ENCODE measurements around the gene UQCRHL.
"Not testable (repeated sequence)": the region's sequence is repeated elsewhere in the genome, so short reads cannot be mapped to it uniquely, and the experiment has no call there.

The UQCRHL gene

DNA sequence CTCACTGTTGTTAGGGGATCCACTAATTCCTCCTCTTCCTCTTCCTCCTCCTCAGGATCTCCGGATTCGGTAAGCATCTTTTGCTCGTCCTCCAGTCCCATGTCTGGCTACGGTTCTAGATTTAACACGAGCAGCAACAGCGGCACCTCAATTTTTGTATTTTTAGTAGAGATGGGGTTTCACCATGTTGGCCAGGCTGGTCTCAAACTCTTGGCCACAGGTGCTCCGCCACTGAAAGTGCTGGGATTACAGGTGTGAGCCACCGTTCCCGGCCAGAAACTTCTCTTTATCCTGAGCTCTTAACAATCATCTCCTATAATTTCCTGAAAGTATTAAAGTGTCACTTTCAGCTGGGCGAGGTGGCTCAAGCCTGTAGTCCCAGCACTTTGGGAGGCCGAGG, at the start of gene UQCRHL:
UQCRHL (minus strand) TSS at position 101 of the 400 bp plus-strand sequence; CDS start at position 101, 0 bp downstream.
- not testable (repeated sequence) for FAIRE-seq; DNase-seq (ENCODE audit: insufficient read length, low spot score)

DNA sequence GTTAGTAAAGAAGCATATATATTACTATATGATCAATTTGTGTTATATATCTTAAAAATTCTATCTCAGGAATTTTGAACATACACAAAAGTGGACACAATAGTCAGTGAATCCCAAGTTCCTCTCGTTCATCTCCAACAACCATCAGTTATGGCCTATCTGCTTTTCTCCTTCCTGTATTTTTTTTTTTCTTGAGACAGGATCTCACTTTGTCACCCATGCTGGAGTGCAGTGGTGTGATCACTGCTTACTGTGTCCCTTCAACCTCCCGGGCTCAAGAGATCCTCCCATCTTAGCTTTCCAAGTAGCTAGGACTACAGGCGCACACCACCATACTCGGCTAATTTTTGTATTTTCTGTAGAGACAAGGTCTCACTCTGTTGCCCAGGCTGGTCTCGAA, 49.4 kb upstream of the UQCRHL start:
- no peak for FAIRE-seq

GRCh38 chr1:15852828-15853302, 45.4 kb upstream of the UQCRHL start:
- DNase-seq (ENCODE audit: insufficient read length, low spot score) = no peak
- FAIRE-seq = no peak

More for the DNA sequence above, 49.4 kb upstream of the UQCRHL start:
- no peak for DNase-seq (ENCODE audit: insufficient read length, low spot score)

- DNase-seq (ENCODE audit: insufficient read length, low spot score) (no peak), FAIRE-seq (peak; percentile 56)
These were observed 44.8 kb upstream of the UQCRHL start for GRCh38 chr1:15852036-15852827.

DNA sequence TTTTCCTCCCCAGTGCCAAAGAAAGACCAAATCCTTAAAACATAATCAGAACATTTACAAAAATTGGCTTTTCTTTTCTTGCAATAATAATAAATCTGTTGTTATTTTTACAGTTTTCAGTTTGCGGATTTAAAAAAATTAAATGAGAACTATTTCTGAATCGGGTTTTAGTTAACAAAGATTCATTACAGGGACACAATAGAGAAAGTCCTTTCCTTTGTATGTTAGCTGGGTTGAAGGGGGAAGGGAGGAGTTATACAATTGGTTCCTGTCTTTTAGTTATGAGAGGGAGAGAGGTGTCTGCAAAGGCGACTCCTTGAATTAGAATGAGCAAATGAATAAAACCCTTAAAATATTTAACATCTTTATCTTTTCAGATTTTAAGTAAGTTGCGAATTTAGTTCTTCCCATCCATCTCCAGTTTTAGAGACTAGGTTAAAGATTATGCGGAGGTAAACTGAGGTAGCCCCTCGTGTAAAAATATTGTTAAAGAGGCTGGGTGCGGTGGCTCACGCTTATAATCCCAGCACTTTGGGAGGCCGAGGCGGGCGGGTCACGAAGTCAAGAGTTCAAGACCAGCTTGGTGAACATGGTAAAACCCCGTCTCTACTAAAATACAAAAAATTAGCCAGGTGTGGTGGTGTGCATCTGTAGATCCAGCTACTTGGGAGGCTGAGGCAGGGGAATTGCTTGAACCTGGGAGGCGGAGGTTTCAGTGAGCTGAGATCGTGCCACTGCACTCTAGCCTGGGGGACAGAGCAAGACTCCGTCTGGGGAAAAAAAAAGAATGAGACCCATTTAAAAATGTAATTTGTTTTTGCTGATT, 44.0 kb upstream of the UQCRHL start:
- DNase-seq (ENCODE audit: insufficient read length, low spot score) = no peak
- peak; percentile 14 for FAIRE-seq

GRCh38 chr1:15850471-15851001, 43.1 kb upstream of the UQCRHL start:
- FAIRE-seq = no peak
- no peak for DNase-seq (ENCODE audit: insufficient read length, low spot score)

GRCh38 chr1:15849775-15850324, 42.4 kb upstream of the UQCRHL start:
- FAIRE-seq (peak; percentile 86), DNase-seq (ENCODE audit: insufficient read length, low spot score) (no peak)

- FAIRE-seq (peak; percentile 76), DNase-seq (ENCODE audit: insufficient read length, low spot score) (no peak)
These were observed 41.7 kb upstream of the UQCRHL start for GRCh38 chr1:15848929-15849774.

- DNase-seq (ENCODE audit: insufficient read length, low spot score) (no peak), FAIRE-seq (no peak)
These were observed 40.9 kb upstream of the UQCRHL start for GRCh38 chr1:15848143-15848928.

- no peak for FAIRE-seq
- no peak for DNase-seq (ENCODE audit: insufficient read length, low spot score)
These were observed 40.4 kb upstream of the UQCRHL start for GRCh38 chr1:15847893-15848142.

DNA sequence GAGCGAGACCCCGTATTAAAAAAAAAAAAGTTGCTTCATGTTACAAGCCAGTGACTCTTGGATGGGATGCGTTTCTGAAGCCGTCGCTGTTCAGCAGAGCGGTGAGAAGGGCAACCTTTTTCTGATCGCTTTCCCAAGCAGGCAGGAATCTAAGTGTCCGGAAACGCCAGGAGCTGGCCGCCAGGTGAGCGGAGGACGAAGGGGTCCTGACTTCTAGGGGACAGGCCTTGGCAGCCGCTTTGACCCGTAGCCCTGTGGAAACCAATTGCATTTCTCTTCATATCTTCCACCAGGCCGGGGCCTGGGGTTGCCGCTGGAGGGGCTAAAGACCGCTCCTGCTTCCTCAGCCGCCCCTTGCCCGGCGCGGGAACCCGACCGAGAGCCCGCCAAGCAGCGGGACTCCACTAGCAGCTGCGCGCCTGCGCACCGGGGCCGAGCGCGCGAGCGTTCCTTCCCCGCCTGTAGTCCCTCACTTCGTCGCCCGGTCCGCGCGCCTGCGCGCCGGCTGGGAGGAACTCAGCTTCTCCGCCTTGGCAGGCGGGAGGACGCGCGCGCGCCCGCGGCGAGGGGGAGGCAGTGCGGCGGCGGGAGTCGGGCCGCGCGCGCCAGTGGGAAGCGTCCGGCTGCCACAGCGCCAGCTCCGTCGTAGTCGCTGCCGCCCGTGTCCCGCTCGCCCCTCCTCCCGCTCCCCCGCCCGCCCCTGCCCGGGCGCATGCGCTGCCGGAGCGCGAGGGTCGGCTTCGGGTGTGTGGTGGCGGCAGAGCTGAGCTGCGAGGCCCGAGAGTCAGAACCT, 39.8 kb upstream of the UQCRHL start, which contains the start of gene SPEN:
SPEN (plus strand) TSS at position 608 of the 793 bp plus-strand sequence. CDS start 361 bp downstream, outside the sequence.
- peak; percentile 62 for DNase-seq (ENCODE audit: insufficient read length, low spot score)
- peak; percentile 81 for FAIRE-seq

DNA sequence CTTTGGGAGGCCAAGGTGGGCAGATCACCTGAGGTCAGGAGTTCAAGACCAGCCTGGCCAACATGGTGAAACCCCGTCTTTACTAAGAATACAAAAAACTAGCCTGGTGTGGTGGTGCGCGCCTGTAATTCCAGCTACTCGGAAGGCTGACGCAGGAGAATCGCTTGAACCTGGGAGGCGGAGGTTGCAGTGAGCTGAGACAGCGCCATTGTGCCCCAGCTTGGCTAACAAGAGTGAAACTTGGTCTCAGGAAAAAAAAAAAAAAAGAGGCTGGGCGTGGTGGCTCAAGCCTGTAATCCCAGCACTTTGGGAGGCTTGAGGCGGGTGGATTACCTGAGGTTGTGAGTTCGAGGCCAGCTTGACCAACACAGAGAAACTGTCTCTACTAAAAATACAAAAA, 38.6 kb upstream of the UQCRHL start:
- not testable (repeated sequence) for FAIRE-seq; DNase-seq (ENCODE audit: insufficient read length, low spot score)

DNA sequence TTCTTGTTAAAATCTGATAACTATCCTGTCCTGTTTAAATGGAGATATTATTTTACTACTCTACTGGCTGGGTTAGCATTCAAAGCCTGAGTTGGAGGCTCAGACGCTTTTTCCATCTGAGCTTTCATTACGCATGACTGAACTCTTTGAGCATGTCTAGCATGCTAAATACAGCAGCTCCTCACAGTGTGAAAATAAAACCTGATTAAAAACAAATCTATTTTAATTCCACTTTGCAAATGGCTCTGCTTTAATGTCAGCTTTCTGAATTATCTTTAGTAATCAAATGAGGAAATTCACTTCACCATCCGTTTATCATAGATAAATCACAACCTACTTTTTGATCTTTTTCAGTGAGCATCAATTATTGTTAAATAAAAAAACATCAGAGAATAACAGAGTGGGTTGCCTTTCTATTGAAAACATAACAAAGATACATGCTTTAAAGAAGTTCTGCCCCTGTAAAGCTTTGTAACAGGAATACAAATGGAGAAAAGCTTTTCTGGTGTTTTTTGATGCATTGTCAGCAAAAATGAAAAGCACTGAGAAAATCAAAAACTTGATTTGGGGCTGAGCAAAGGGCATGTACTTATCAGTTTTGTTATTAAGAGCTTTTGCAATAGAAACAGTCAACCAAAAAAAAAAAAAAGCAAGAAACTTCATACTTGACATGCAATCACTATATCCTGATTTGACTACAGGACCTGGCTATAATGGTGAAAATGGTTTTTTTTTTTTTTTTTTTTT, 36.5 kb upstream of the UQCRHL start:
- peak; percentile 39 for FAIRE-seq
- no peak for DNase-seq (ENCODE audit: insufficient read length, low spot score)

DNA sequence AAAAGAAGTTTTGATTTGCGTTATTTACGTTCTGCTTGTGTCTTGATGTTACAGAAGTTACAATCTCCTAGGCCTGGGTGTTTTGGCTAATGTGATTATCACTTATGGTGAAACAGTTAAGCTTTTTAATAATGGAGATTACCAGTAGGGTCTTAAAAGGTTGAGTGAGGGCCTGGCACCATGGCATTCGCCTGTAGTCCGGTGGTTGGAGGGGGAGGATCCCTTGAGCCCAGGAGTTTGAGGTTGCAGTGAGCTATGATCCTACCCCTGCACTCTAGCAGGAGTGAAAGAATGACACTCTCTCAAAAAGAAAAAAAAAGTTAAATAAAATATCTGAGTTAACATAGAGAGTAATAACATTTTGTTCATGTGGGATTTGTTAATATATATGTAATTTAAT, 31.3 kb upstream of the UQCRHL start:
- DNase-seq (ENCODE audit: insufficient read length, low spot score) (no peak), FAIRE-seq (no peak)

DNA sequence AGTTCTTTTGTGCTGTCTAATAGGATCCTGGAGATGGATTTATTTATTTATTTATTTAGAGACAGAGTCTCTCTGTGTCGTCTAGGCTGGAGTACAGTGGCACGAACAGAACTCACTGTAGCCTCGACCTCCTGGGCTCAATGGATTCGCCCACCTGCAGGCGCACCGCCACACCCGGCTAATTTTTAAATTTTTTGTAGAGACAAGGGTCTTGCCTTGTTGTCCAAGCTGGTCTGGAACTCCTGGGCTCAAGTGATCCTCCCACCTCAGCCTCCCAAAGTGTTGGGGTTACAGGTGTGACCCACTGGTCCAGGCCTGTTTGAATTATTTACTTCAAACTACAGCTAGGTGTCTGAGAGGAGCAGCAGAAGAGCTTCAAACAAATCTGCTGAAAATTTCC, 30.5 kb upstream of the UQCRHL start:
- FAIRE-seq (no peak), DNase-seq (ENCODE audit: insufficient read length, low spot score) (no peak)

DNA sequence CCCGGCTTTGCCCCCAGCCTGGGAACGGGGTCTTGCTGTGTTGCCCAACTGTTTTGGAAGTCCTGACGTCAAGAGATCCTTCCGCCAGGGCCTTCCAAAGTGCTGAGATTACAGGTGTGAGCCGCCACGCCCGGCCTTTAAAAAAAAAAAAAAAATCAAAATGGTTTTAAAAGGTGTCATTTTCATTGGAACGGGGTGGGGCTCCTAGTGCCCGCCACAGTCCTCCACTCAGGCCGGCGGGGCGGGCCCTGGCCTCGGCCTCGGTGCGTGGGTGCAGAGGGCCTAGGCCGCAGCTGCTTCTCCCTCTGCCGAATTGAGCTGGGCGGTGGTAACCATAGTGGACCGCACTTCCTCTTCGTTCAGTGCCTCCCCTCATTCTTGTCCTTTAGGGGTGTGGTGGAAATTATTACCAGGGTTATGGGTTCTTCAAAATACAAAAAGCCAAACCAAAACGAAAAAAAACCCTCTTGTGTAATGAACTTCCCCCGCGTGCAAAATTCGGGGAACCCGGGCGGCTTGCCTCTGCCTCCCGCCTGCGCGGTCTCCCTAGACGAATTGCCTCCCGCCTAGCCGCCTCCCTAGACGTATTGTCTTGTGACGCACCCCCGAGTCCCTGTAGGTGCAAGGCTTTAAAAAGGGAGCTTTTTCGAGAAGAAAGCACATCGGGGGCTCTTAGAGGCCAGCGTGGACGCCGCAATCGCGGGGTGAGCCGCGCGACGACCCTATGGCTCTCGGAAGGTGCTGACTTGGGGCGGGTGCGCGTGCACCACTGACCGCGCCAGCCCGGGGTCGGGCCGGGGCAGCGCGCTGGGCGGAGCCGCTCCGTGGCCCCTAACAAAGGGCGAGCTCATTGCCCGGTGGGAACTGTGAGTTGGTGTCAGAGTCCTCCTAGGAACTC, 29.6 kb upstream of the UQCRHL start:
- FAIRE-seq = peak; percentile 60
- DNase-seq (ENCODE audit: insufficient read length, low spot score) = no peak

GRCh38 chr1:15836511-15836771, 29.0 kb upstream of the UQCRHL start:
- DNase-seq (ENCODE audit: insufficient read length, low spot score); FAIRE-seq: not testable (repeated sequence)

Data from GM19239 (cell line).